ENCODE measurements around the gene SLC2A10.
A peak's percentile ranks its signal among the peaks of the same experiment; 100 is the strongest.

SLC2A10 gene

GRCh38 chr20:46770330-46771194, 61.1 kb downstream of the SLC2A10 start:
- no peak for DNase-seq

- DNase-seq: no peak
Observed at GRCh38 chr20:46771195-46771588, 61.7 kb downstream of the SLC2A10 start.

GRCh38 chr20:46772901-46773300, 63.5 kb downstream of the SLC2A10 start:
- no peak for DNase-seq

GRCh38 chr20:46773680-46774079, 64.2 kb downstream of the SLC2A10 start:
- DNase-seq: peak; percentile 30 to 71 (median 51)

GRCh38 chr20:46774236-46774635, 64.8 kb downstream of the SLC2A10 start:
- no peak for DNase-seq

- DNase-seq: no peak
Observed at GRCh38 chr20:46774943-46775560, 65.6 kb downstream of the SLC2A10 start.

GRCh38 chr20:46775806-46776205, 66.4 kb downstream of the SLC2A10 start:
- DNase-seq: no peak

GRCh38 chr20:46777331-46777730, 67.9 kb downstream of the SLC2A10 start:
- no peak for DNase-seq

- no peak for DNase-seq
Observed at GRCh38 chr20:46779831-46780230, 70.4 kb downstream of the SLC2A10 start.

- DNase-seq: no peak
Observed at GRCh38 chr20:46784436-46785127, 75.1 kb downstream of the SLC2A10 start.
